ENCODE results near the gene GLTPD2. TPM values are rescaled to one million over a fixed set of nuclear protein-coding genes. Genes with fewer than 3 reads are reported as not detected.

Gene GLTPD2
- total and polyA plus RNA-seq, 2 experiments from 2014 or later: 0.47 to 1.3 TPM

GRCh38 chr17:4800462-4801196 is 11.9 kb downstream of the GLTPD2 start (continued):
- TF ChIP-seq CTCF (conservative IDR thresholded peaks at IDR 0.05; ENCODE audit: low read depth in 2 of 2): no peak
- no peak for TF ChIP-seq STAT1 (IDR thresholded peaks at IDR 0.05; ENCODE audit: unreplicated experiment)
- no peak for TF ChIP-seq EZH2phosphoT487 (IDR thresholded peaks at IDR 0.05; ENCODE audit: unreplicated experiment)

GRCh38 chr17:4802228-4802627 is 13.5 kb downstream of the GLTPD2 start, which contains the start of gene C17orf114:
Gene C17orf114, minus strand, starts transcription at chr17:4802328.
- Mint-ChIP-seq H3K27me3 (ENCODE audit: insufficient read depth, low read depth, poor library complexity) (peaks cover 13% of the 10 kb centered on the region), H3K36me3 (ENCODE audit: low read depth) (peaks cover 21% of the 10 kb centered on the region), H3K9me3 (peaks cover 3% of the 10 kb centered on the region; the same call in 1 of the 3 replicates), H3K4me3 (no peak within 1 kb of the TSS; the same call in 2 of the 3 replicates), H3K4me1 (peaks cover 7% of the 10 kb centered on the region; the same call in 2 of the 3 replicates), H3K27ac (peak within 1 kb of the TSS; percentile 11; the same call in 1 of the 2 replicates)
- ATAC-seq (no peak), DNase-seq (ENCODE audit: low spot score) (no peak)
- Histone ChIP-seq H2AFZ (no peak within 1 kb of the TSS), H3K79me2 (replicated peaks; ENCODE audit: insufficient read depth) (peaks cover 5% of the 10 kb centered on the region), H3K27me3 (ENCODE audit: insufficient read depth) (no peaks in the 10 kb centered on the region), H3K9me2 (ENCODE audit: insufficient read depth) (no peaks in the 10 kb centered on the region), H3K4me1 (ENCODE audit: insufficient read depth) (peaks cover 3% of the 10 kb centered on the region; the same call in 1 of the 2 replicates), H3K4me3 (no peak within 1 kb of the TSS), H3K36me3 (ENCODE audit: insufficient read depth) (peaks cover 13% of the 10 kb centered on the region; the same call in 1 of the 2 replicates), H3K4me2 (no peak within 1 kb of the TSS), H3F3A (replicated peaks; ENCODE audit: low read depth) (no peaks in the 10 kb centered on the region; the same call in 1 of the 2 replicates), H4K20me1 (replicated peaks; ENCODE audit: insufficient read depth) (no peaks in the 10 kb centered on the region; the same call in 1 of the 2 replicates), H3K27ac (ENCODE audit: low read depth) (no peak within 1 kb of the TSS)
- TF ChIP-seq REST (IDR thresholded peaks at IDR 0.05; ENCODE audit: unreplicated experiment): no peak

- H3K9me2 ChIP-seq (ENCODE audit: insufficient read depth): no peaks in the 10 kb centered on the region
- peak overlapping the region; percentile 77 for H3K4me3 ChIP-seq
- Mint-ChIP-seq H3K4me1 (peaks cover 8% of the 10 kb centered on the region; the same call in 2 of the 3 replicates), H3K9me3 (peaks cover 3% of the 10 kb centered on the region; the same call in 2 of the 3 replicates), H3K36me3 (ENCODE audit: low read depth) (peaks cover 19% of the 10 kb centered on the region), H3K27me3 (ENCODE audit: insufficient read depth, low read depth, poor library complexity) (peaks cover 22% of the 10 kb centered on the region), H3K27ac (0 out of 2 replicates have a peak overlapping the region, but pooled peaks have one; percentile 39), H3K4me3 (peak overlapping the region; percentile 75)
- no peaks in the 10 kb centered on the region; the same call in 1 of the 2 replicates for H4K20me1 ChIP-seq (replicated peaks; ENCODE audit: insufficient read depth)
- ATAC-seq (no peak), DNase-seq (ENCODE audit: low spot score) (peak; percentile 70)
- H3K4me1 ChIP-seq (ENCODE audit: insufficient read depth): peaks cover 6% of the 10 kb centered on the region
- no peaks in the 10 kb centered on the region for H3F3A ChIP-seq (replicated peaks; ENCODE audit: low read depth)
- H3K79me2 ChIP-seq (replicated peaks; ENCODE audit: insufficient read depth): no peaks in the 10 kb centered on the region
- 0 out of 2 replicates have a peak overlapping the region, but pooled peaks have one; percentile 44 for H2AFZ ChIP-seq
- 0 out of 2 replicates have a peak overlapping the region, but pooled peaks have one; percentile 6 for H3K27ac ChIP-seq (ENCODE audit: low read depth)
- H3K36me3 ChIP-seq (ENCODE audit: insufficient read depth): peaks cover 10% of the 10 kb centered on the region; the same call in 1 of the 2 replicates
- no peaks in the 10 kb centered on the region for H3K27me3 ChIP-seq (ENCODE audit: insufficient read depth)
- peak overlapping the region; percentile 80 for H3K4me2 ChIP-seq
- TF ChIP-seq ZNF462 (CRISPR knock-in tag; IDR thresholded peaks at IDR 0.05) (no peak), NANOG (IDR thresholded peaks at IDR 0.05; ENCODE audit: borderline replicate concordance) (no peak), POLR2AphosphoS5 (IDR thresholded peaks at IDR 0.05; ENCODE audit: low read depth) (no peak)
Observed at GRCh38 chr17:4806456-4806776, 17.7 kb downstream of the GLTPD2 start.

Data from GM23338 (cell line).